Measurements from ENCODE around the gene SMG9.

SMG9 gene

DNA sequence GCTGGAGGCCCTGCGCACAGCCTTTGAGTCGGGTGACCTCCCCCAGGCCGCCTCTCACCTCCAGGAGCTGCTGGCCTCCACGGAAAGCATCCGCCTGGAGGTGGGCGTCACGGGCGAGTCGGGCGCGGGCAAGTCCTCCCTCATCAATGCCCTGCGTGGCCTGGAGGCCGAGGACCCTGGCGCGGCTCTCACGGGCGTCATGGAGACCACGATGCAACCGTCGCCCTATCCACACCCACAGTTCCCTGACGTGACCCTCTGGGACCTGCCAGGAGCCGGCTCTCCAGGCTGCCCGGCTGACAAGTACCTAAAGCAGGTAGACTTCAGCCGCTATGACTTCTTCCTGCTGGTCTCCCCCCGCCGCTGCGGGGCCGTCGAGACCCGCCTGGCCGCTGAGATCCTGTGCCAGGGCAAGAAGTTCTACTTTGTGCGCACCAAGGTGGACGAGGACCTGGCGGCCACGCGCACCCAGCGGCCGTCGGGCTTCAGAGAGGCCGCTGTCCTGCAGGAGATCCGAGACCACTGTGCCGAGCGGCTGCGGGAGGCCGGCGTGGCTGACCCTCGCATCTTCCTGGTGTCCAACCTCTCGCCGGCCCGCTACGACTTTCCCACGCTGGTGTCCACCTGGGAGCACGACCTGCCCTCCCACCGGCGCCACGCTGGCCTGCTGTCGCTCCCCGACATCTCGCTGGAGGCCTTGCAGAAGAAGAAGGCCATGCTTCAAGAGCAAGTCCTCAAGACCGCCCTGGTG is 36.0 kb downstream of the SMG9 start:
- H3K36me3 ChIP-seq (ENCODE audit: insufficient read depth), result no peaks in the 10 kb centered on the region
- no peak overlapping the region for H3K27ac ChIP-seq
- H4K20me1 ChIP-seq (ENCODE audit: insufficient read depth), result no peaks in the 10 kb centered on the region
- TF ChIP-seq, protein P1, sequence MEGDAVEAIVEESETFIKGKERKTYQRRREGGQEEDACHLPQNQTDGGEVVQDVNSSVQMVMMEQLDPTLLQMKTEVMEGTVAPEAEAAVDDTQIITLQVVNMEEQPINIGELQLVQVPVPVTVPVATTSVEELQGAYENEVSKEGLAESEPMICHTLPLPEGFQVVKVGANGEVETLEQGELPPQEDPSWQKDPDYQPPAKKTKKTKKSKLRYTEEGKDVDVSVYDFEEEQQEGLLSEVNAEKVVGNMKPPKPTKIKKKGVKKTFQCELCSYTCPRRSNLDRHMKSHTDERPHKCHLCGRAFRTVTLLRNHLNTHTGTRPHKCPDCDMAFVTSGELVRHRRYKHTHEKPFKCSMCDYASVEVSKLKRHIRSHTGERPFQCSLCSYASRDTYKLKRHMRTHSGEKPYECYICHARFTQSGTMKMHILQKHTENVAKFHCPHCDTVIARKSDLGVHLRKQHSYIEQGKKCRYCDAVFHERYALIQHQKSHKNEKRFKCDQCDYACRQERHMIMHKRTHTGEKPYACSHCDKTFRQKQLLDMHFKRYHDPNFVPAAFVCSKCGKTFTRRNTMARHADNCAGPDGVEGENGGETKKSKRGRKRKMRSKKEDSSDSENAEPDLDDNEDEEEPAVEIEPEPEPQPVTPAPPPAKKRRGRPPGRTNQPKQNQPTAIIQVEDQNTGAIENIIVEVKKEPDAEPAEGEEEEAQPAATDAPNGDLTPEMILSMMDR (conservative IDR thresholded peaks at IDR 0.05; ENCODE audit: low read depth, low read length), result no peak
- no peaks in the 10 kb centered on the region for H3K4me1 ChIP-seq (ENCODE audit: low read depth, poor library complexity, severe bottlenecking)
- H3K27me3 ChIP-seq (ENCODE audit: insufficient read depth, low read depth), result no peaks in the 10 kb centered on the region
- H2AFZ ChIP-seq (ENCODE audit: low read depth), result no peak overlapping the region
- H3K79me2 ChIP-seq (ENCODE audit: insufficient read depth, low read depth), result no peaks in the 10 kb centered on the region
- H3K4me3 ChIP-seq (IDR thresholded peaks at IDR 0.05; ENCODE audit: insufficient read depth, low read depth, low read length), result no peak overlapping the region
- no peak overlapping the region for H3K9ac ChIP-seq
- no peak overlapping the region for H3K4me2 ChIP-seq

DNA sequence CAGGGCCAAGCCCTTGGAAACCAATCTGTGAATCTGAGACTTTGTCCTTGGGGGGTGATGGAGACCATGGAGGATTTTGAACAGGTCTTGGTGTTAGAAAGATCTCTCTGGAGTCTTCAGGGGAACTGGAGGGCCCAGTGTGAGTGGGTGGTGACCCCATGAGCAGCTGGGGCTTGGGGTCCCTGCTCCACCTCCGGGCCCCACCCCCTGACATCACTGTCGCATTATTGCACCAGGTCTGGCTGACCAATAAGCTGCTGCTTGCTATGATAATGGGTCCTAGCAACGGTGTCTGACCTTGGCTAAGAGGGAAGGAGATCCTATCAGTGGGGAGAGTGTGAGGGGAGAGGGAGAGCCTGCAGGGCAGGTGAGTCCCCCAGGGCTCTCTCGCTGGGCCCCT is 39.0 kb downstream of the SMG9 start, which contains the start of gene IRGC:
TSS of gene IRGC (plus strand) at position 301 of the 400 bp plus-strand sequence. CDS start 2,483 bp downstream, outside the sequence.
- H3K4me2 ChIP-seq, result no peak within 1 kb of the TSS
- no peak within 1 kb of the TSS for H3K9ac ChIP-seq
- H4K20me1 ChIP-seq (ENCODE audit: insufficient read depth), result no peaks in the 10 kb centered on the region
- no peaks in the 10 kb centered on the region for H3K79me2 ChIP-seq (ENCODE audit: insufficient read depth, low read depth)
- H3K4me1 ChIP-seq (ENCODE audit: low read depth, poor library complexity, severe bottlenecking), result no peaks in the 10 kb centered on the region
- H3K27me3 ChIP-seq (ENCODE audit: insufficient read depth, low read depth), result no peaks in the 10 kb centered on the region
- H3K36me3 ChIP-seq (ENCODE audit: insufficient read depth), result no peaks in the 10 kb centered on the region
- H3K4me3 ChIP-seq (IDR thresholded peaks at IDR 0.05; ENCODE audit: insufficient read depth, low read depth, low read length), result no peak within 1 kb of the TSS
- no peak within 1 kb of the TSS for H2AFZ ChIP-seq (ENCODE audit: low read depth)
- TF ChIP-seq, protein P1 (conservative IDR thresholded peaks at IDR 0.05; ENCODE audit: low read depth, low read length), result no peak
- H3K27ac ChIP-seq, result no peak within 1 kb of the TSS

DNA sequence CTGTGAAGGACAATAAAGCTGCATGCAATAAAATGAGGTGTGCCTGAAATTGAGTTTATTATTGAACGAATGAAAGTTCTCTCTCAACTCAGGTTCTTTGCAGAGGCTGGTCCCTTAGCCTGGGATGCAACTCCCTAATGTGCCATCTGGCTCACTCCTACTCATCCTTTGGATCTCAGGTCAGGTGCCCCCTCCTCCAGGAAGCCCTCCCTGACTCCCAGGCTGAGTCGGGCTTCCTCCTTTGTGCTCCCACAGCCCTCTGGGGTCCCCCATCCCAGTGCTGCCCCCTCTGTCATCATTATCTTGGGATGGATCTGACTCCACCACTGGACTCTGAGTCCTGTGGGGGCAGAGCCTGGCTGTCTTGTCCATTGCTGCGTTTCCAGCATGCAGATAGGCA is 41.6 kb downstream of the SMG9 start:
- TF ChIP-seq, protein P1 (conservative IDR thresholded peaks at IDR 0.05; ENCODE audit: low read depth, low read length), result no peak
- Histone ChIP-seq H3K9ac (no peak overlapping the region), H3K79me2 (ENCODE audit: insufficient read depth, low read depth) (no peaks in the 10 kb centered on the region), H3K4me1 (ENCODE audit: low read depth, poor library complexity, severe bottlenecking) (no peaks in the 10 kb centered on the region), H2AFZ (ENCODE audit: low read depth) (no peak overlapping the region), H3K4me2 (no peak overlapping the region), H3K27me3 (ENCODE audit: insufficient read depth, low read depth) (no peaks in the 10 kb centered on the region), H3K27ac (no peak overlapping the region), H3K36me3 (ENCODE audit: insufficient read depth) (no peaks in the 10 kb centered on the region), H3K4me3 (IDR thresholded peaks at IDR 0.05; ENCODE audit: insufficient read depth, low read depth, low read length) (no peak overlapping the region), H4K20me1 (ENCODE audit: insufficient read depth) (no peaks in the 10 kb centered on the region)

DNA sequence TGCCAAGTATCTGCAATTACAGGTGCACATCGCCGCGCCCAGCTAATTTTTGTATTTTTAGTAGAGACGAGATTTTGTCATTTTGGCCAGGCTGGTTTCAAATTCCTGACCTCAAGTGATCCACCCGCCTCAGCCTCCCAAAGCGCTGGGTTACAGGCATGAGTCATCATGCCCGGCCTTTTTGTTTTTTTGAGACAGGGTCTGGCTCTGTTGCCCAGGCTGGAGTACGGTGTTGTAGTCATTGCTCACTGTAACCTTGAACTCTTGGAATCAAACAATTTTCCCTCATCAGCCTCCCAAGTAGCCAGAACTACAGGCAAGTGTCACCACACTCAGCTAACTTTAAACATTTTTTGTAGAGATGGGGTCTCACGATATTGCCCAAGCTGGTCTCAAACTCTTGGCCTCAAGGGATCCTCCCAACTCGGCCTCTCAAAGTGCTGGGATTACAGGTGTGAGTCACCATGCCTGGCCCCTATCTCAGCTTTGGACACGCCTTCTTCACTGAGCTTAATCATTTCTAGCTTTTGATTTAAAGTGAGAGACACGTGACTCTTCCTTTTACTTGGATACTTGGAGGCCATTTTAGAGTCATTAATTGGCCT is 42.9 kb downstream of the SMG9 start:
- Histone ChIP-seq H3K9ac (no peak overlapping the region), H3K4me1 (ENCODE audit: low read depth, poor library complexity, severe bottlenecking) (no peaks in the 10 kb centered on the region), H3K4me2 (no peak overlapping the region), H3K27ac (no peak overlapping the region), H3K36me3 (ENCODE audit: insufficient read depth) (no peaks in the 10 kb centered on the region), H3K4me3 (IDR thresholded peaks at IDR 0.05; ENCODE audit: insufficient read depth, low read depth, low read length) (no peak overlapping the region), H3K27me3 (ENCODE audit: insufficient read depth, low read depth) (no peaks in the 10 kb centered on the region), H4K20me1 (ENCODE audit: insufficient read depth) (no peaks in the 10 kb centered on the region), H3K79me2 (ENCODE audit: insufficient read depth, low read depth) (no peaks in the 10 kb centered on the region), H2AFZ (ENCODE audit: low read depth) (no peak overlapping the region)
- TF ChIP-seq, protein P1 (conservative IDR thresholded peaks at IDR 0.05; ENCODE audit: low read depth, low read length), result no peak
